Parietal lobe (tissue), 1 donor: Measurements from ENCODE around the gene IFNA1. TPM values are rescaled to one million over a fixed set of nuclear protein-coding genes. Genes with fewer than 3 reads are reported as not detected.

Experiments used
- total RNA-seq: library from RNA; depleted of rRNA; stranded (reverse); fragments of >200 nt; gene quantifications from one replicate; pipeline ENCODE4 v1.2.3, GENCODE V29; 2014

Gene IFNA1
- not detected for total RNA-seq

GRCh38 chr9:21440139-21440538, at the start of gene IFNA1:
Gene IFNA1, plus strand, starts transcription at chr9:21440439. Its CDS starts 69 bp downstream, at chr9:21440508.

GRCh38 chr9:21408817-21409216, 31.4 kb upstream of the IFNA1 start, which contains the start of gene IFNA8:
Gene IFNA8, plus strand, starts transcription at chr9:21409117. Its CDS starts 60 bp downstream, at chr9:21409177.

GRCh38 chr9:21482213-21482612, 42.0 kb downstream of the IFNA1 start, which contains the start of gene IFNE:
Gene IFNE, minus strand, starts transcription at chr9:21482313. Its CDS starts 619 bp downstream, at chr9:21481694.

Other genes starting within 250 kb of the IFNA1 start
- not detected for gene IFNA7, start 238.2 kb upstream of the IFNA1 start, total RNA-seq
- gene IFNA10, start 233.3 kb upstream of the IFNA1 start, total RNA-seq, result not detected
- gene IFNA16, start 223.1 kb upstream of the IFNA1 start, total RNA-seq, result not detected
- gene IFNA17, start 212.2 kb upstream of the IFNA1 start, total RNA-seq, result not detected
- gene IFNA14, start 200.4 kb upstream of the IFNA1 start, total RNA-seq, result not detected
- not detected for gene IFNA5, start 135.1 kb upstream of the IFNA1 start, total RNA-seq
- gene KLHL9, start 105.0 kb upstream of the IFNA1 start, total RNA-seq, result 73.6 TPM
- not detected for gene IFNA6, start 89.6 kb upstream of the IFNA1 start, total RNA-seq
- not detected for gene IFNA13, start 72.4 kb upstream of the IFNA1 start, total RNA-seq
- not detected for gene IFNA2, start 55.0 kb upstream of the IFNA1 start, total RNA-seq
- gene IFNA8, start 31.3 kb upstream of the IFNA1 start, total RNA-seq, result not detected
- not detected for gene IFNE, start 41.9 kb downstream of the IFNA1 start, total RNA-seq